ENCODE data around the gene GEMIN7.
A peak's percentile ranks its signal among the peaks of the same experiment; 100 is the strongest.

GEMIN7 gene

GRCh38 chr19:45076851-45077730 is 2.0 kb upstream of the GEMIN7 start:
- no peak for TF ChIP-seq CTCF (IDR thresholded peaks at IDR 0.05; ENCODE audit: low read depth, low read length)
- no peak for DNase-seq (ENCODE audit: low read depth in 2 of 2)
- peak overlapping the region in 1 of 2 donors; percentile 27 for H3K4me3 ChIP-seq (replicated peaks in 1 of 2; ENCODE audit: low read depth in 2 of 2, low read length in 2 of 2)

GRCh38 chr19:45078390-45079062 is 534 bp upstream of the GEMIN7 start:
- no peak for TF ChIP-seq CTCF (IDR thresholded peaks at IDR 0.05; ENCODE audit: low read depth, low read length)
- peak overlapping the region; percentile 38 to 96 for H3K4me3 ChIP-seq (replicated peaks in 1 of 2; ENCODE audit: low read depth in 2 of 2, low read length in 2 of 2)
- DNase-seq (ENCODE audit: low read depth in 2 of 2), result no peak

- no peak for TF ChIP-seq CTCF (IDR thresholded peaks at IDR 0.05; ENCODE audit: low read depth, low read length)
- no peak for DNase-seq (ENCODE audit: low read depth in 2 of 2)
- peak overlapping the region; percentile 94 to 96 for H3K4me3 ChIP-seq (replicated peaks in 1 of 2; ENCODE audit: low read depth in 2 of 2, low read length in 2 of 2)
Measured at GRCh38 chr19:45079911-45080370, 881 bp downstream of the GEMIN7 start.

GRCh38 chr19:45082170-45082569 is 3.1 kb downstream of the GEMIN7 start:
- H3K4me3 ChIP-seq (replicated peaks in 1 of 2; ENCODE audit: low read depth in 2 of 2, low read length in 2 of 2), result no peak overlapping the region
- TF ChIP-seq CTCF (IDR thresholded peaks at IDR 0.05; ENCODE audit: low read depth, low read length), result no peak
- DNase-seq (ENCODE audit: low read depth in 2 of 2), result no peak

- TF ChIP-seq CTCF (IDR thresholded peaks at IDR 0.05; ENCODE audit: low read depth, low read length), result no peak
- no peak overlapping the region for H3K4me3 ChIP-seq (replicated peaks in 1 of 2; ENCODE audit: low read depth in 2 of 2, low read length in 2 of 2)
- DNase-seq (ENCODE audit: low read depth in 2 of 2), result no peak
Measured at GRCh38 chr19:45086480-45086879, 7.4 kb downstream of the GEMIN7 start.

- DNase-seq (ENCODE audit: low read depth in 2 of 2), result no peak
- no peak for TF ChIP-seq CTCF (IDR thresholded peaks at IDR 0.05; ENCODE audit: low read depth, low read length)
- no peak overlapping the region for H3K4me3 ChIP-seq (replicated peaks in 1 of 2; ENCODE audit: low read depth in 2 of 2, low read length in 2 of 2)
Measured at GRCh38 chr19:45087531-45087930, 8.5 kb downstream of the GEMIN7 start.
